K562 (cell line): Measurements from ENCODE around the gene CRIP1. TPM values are rescaled to one million over a fixed set of nuclear protein-coding genes. Genes with fewer than 3 reads are reported as not detected.

Experiments
- ASH1L ChIP-seq: fragments of 450-650 bp; IDR thresholded peaks from 2 replicates; pipeline ENCODE4 v1.6.1; 2018; ENCODE audit warnings: borderline replicate concordance, mild to moderate bottlenecking, low read depth; ENCODE audit not compliant: partially characterized antibody
- ATF7 ChIP-seq: fragments of 450-650 bp; IDR thresholded peaks from 2 replicates; pipeline ENCODE4 v1.7.1; 2014; ENCODE audit warnings: mild to moderate bottlenecking, moderate library complexity
- E2F6 ChIP-seq, 2 experiments: IDR thresholded peaks; 2 replicates each; pipeline ENCODE4 v1.6.1; 2011; ENCODE audit warnings: borderline replicate concordance in 1 of 2, control low read depth in 1 of 2, low read depth in 1 of 2, low read length in 1 of 2, mild to moderate bottlenecking in 1 of 2, mixed read lengths in 1 of 2, moderate library complexity in 1 of 2; ENCODE audit not compliant: insufficient read depth in 1 of 2, insufficient read length in 1 of 2, poor library complexity in 1 of 2, severe bottlenecking in 1 of 2; ENCODE audit errors: extremely low read depth in 1 of 2
- FOS ChIP-seq: IDR thresholded peaks from 3 replicates; pipeline ENCODE4 v1.6.1; 2011; ENCODE audit not compliant: insufficient read length; ENCODE audit errors: extremely low read depth
- FOSL1 ChIP-seq: fragments of 200-800 bp; sonication (Bioruptor generic); conservative IDR thresholded peaks from 2 replicates; pipeline ENCODE4 v1.6.1; 2016; ENCODE audit warnings: missing genetic modification characterization, missing compliant biosample characterization
- HNRNPK ChIP-seq: fragments of 200-400 bp; formaldehyde crosslinking; IDR thresholded peaks from one replicate; pipeline ENCODE4 v1.6.1; 2018; ENCODE audit warnings: mild to moderate bottlenecking, low read depth, low read length; ENCODE audit not compliant: poor library complexity, severe bottlenecking
- MED1 ChIP-seq: sonication (generic); formaldehyde crosslinking; IDR thresholded peaks from 2 replicates; pipeline ENCODE4 v1.8.1; 2023; ENCODE audit warnings: missing genetic modification reagents, borderline replicate concordance
- PKNOX1 ChIP-seq: fragments of 450-650 bp; IDR thresholded peaks from 2 replicates; pipeline ENCODE4 v1.6.1; 2016
- TBP ChIP-seq: optimal IDR thresholded peaks from 2 replicates; pipeline ENCODE3; 2011; ENCODE audit warnings: low read depth, low read length, improper control_type of control experiment
- VEZF1 ChIP-seq: fragments of 200-800 bp; sonication (Bioruptor generic); IDR thresholded peaks from 2 replicates; pipeline ENCODE4 v1.6.1; 2017; ENCODE audit warnings: missing genetic modification characterization, missing compliant biosample characterization
- ZNF217 ChIP-seq: sonication (generic); formaldehyde crosslinking; IDR thresholded peaks from 2 replicates; pipeline ENCODE4 v1.8.0; 2022; ENCODE audit warnings: mild to moderate bottlenecking, missing genetic modification reagents
- ZNF764 ChIP-seq: fragments of 250-450 bp; sonication (Bioruptor Pico); IDR thresholded peaks from 2 replicates; pipeline ENCODE4 v1.4.0; 2020; ENCODE audit warnings: low read depth, mild to moderate bottlenecking, moderate library complexity
- polyA plus RNA-seq, 8 experiments: library from polyadenylated mRNA; depleted of rRNA in 4 of 8; stranded (reverse) in 5 of 8; unstranded in 3 of 8; fragments of >200 nt; fragmentation: Nextera tagmentation in 2 of 8; fragmentation: Illumina TruSeq in 1 of 8; extraction: Ambion mirVana in 2 of 8; extraction: Trizol in 1 of 8; gene quantifications; 2 replicates each; pipeline versions ENCODE4 v1.2.1 to v1.2.3, GENCODE V29; 2011 to 2014; ENCODE audit warnings: inconsistent platforms in 1 of 8, missing spikeins in 1 of 8
- total RNA-seq, 7 experiments: library from RNA; depleted of rRNA in 6 of 7; stranded (reverse); fragments of >200 nt in 6 of 7; fragmentation: Illumina TruSeq in 2 of 7; extraction: Trizol in 2 of 7; gene quantifications; 2 replicates each; pipeline versions ENCODE4 v1.2.1 to v1.2.3, GENCODE V29; 2011 to 2021; ENCODE audit warnings: low replicate concordance in 1 of 7
- TF ChIP-seq, protein P1 (sequence below): fragments of 150-350 bp; conservative IDR thresholded peaks from 2 replicates; pipeline ENCODE4 v1.6.1; 2014; ENCODE audit warnings: low read length
- TF ChIP-seq, protein P2 (sequence below): fragments of 450-650 bp; conservative IDR thresholded peaks from 2 replicates; pipeline ENCODE4 v1.6.1; 2016; ENCODE audit warnings: missing genetic modification characterization, low read depth, mild to moderate bottlenecking, missing compliant biosample characterization, moderate library complexity
- TF ChIP-seq, protein P3 (sequence below): sonication (generic); formaldehyde crosslinking; IDR thresholded peaks from 2 replicates; pipeline ENCODE4 v1.8.0; 2022; ENCODE audit warnings: mild to moderate bottlenecking, missing genetic modification reagents, borderline replicate concordance

The CRIP1 gene
- total and polyA plus RNA-seq, 9 of the 15 experiments (the other 6 are each of a cell fraction or from before 2014, with no cell fraction given): 0.11 to 0.58 (median 0.14) TPM; not detected in 6

GRCh38 chr14:105490572-105491365, 4.1 kb downstream of the CRIP1 start, which contains the start of gene TEDC1 (continued):
- TF ChIP-seq PKNOX1: peak; percentile 83
- peak; percentile 96 for TF ChIP-seq ASH1L
- TF ChIP-seq HNRNPK: no peak
- TF ChIP-seq E2F6 (IDR thresholded peaks at IDR 0.05; ENCODE audit: borderline replicate concordance in 1 of 2, extremely low read depth in 1 of 2, insufficient read depth in 1 of 2, insufficient read length in 1 of 2, low read depth in 1 of 2, low read length in 1 of 2, poor library complexity in 1 of 2, severe bottlenecking in 1 of 2): peak; percentile 55 to 83
- TF ChIP-seq, protein P1, sequence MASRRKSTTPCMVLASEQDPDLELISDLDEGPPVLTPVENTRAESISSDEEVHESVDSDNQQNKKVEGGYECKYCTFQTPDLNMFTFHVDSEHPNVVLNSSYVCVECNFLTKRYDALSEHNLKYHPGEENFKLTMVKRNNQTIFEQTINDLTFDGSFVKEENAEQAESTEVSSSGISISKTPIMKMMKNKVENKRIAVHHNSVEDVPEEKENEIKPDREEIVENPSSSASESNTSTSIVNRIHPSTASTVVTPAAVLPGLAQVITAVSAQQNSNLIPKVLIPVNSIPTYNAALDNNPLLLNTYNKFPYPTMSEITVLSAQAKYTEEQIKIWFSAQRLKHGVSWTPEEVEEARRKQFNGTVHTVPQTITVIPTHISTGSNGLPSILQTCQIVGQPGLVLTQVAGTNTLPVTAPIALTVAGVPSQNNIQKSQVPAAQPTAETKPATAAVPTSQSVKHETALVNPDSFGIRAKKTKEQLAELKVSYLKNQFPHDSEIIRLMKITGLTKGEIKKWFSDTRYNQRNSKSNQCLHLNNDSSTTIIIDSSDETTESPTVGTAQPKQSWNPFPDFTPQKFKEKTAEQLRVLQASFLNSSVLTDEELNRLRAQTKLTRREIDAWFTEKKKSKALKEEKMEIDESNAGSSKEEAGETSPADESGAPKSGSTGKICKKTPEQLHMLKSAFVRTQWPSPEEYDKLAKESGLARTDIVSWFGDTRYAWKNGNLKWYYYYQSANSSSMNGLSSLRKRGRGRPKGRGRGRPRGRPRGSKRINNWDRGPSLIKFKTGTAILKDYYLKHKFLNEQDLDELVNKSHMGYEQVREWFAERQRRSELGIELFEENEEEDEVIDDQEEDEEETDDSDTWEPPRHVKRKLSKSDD: no peak
- TF ChIP-seq ZNF217 (CRISPR knock-in tag): no peak
- TF ChIP-seq ATF7: peak; percentile 81
- no peak for TF ChIP-seq FOSL1 (tag)
- peak; percentile 92 for TF ChIP-seq FOS
- TF ChIP-seq ZNF764 (CRISPR knock-in tag): no peak
- TF ChIP-seq, protein P2, sequence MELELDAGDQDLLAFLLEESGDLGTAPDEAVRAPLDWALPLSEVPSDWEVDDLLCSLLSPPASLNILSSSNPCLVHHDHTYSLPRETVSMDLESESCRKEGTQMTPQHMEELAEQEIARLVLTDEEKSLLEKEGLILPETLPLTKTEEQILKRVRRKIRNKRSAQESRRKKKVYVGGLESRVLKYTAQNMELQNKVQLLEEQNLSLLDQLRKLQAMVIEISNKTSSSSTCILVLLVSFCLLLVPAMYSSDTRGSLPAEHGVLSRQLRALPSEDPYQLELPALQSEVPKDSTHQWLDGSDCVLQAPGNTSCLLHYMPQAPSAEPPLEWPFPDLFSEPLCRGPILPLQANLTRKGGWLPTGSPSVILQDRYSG (tag): no peak; the same call in 1 of the 2 replicates
- TF ChIP-seq TBP: peak; percentile 13
- no peak for TF ChIP-seq MED1 (CRISPR knock-in tag)
- TF ChIP-seq VEZF1 (CRISPR knock-in tag): peak; percentile 43
- TF ChIP-seq, protein P3, sequence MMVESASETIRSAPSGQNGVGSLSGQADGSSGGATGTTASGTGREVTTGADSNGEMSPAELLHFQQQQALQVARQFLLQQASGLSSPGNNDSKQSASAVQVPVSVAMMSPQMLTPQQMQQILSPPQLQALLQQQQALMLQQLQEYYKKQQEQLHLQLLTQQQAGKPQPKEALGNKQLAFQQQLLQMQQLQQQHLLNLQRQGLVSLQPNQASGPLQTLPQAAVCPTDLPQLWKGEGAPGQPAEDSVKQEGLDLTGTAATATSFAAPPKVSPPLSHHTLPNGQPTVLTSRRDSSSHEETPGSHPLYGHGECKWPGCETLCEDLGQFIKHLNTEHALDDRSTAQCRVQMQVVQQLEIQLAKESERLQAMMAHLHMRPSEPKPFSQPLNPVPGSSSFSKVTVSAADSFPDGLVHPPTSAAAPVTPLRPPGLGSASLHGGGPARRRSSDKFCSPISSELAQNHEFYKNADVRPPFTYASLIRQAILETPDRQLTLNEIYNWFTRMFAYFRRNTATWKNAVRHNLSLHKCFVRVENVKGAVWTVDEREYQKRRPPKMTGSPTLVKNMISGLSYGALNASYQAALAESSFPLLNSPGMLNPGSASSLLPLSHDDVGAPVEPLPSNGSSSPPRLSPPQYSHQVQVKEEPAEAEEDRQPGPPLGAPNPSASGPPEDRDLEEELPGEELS (CRISPR knock-in tag): 0 out of 2 replicates have a peak, but pooled peaks have one; percentile 38
